Progenitor cell of endocrine pancreas (in vitro differentiated cells): ENCODE results near the gene INSL6. TPM values are rescaled to one million over a fixed set of nuclear protein-coding genes. Genes with fewer than 3 reads are reported as not detected.
"Not testable (repeated sequence)": the region's sequence is repeated elsewhere in the genome, so short reads cannot be mapped to it uniquely, and the experiment has no call there.

Experiments
- DNase-seq: peaks from one replicate; pipeline ENCODE4 v3.0.0; 2021; ENCODE audit warnings: low spot score; ENCODE audit not compliant: unreplicated experiment
- H3K27ac Mint-ChIP-seq: 2 replicates; pipeline ENCODE4 v1.8.0; 2021; ENCODE audit warnings: mild to moderate bottlenecking, moderate library complexity, mixed read lengths
- H3K27me3 Mint-ChIP-seq: 2 replicates; pipeline ENCODE4 v1.8.0; 2021; ENCODE audit warnings: mixed read lengths
- H3K36me3 Mint-ChIP-seq: 2 replicates; pipeline ENCODE4 v1.8.0; 2022; ENCODE audit warnings: mixed read lengths; ENCODE audit not compliant: insufficient read depth
- H3K4me1 Mint-ChIP-seq: 2 replicates; pipeline ENCODE4 v1.8.0; 2021; ENCODE audit warnings: low read depth, mixed read lengths
- H3K4me3 Mint-ChIP-seq: 2 replicates; pipeline ENCODE4 v1.8.0; 2021; ENCODE audit warnings: low read depth, mild to moderate bottlenecking, moderate library complexity, mixed read lengths
- H3K9me3 Mint-ChIP-seq: 2 replicates; pipeline ENCODE4 v1.8.0; 2021; ENCODE audit warnings: low read depth, mixed read lengths
- CTCF ChIP-seq: fragments of 200-600 bp; sonication (generic); IDR thresholded peaks from one replicate; pipeline ENCODE4 v1.5.0; 2021; ENCODE audit warnings: antibody characterized with exemption, mild to moderate bottlenecking; ENCODE audit not compliant: unreplicated experiment
- total RNA-seq: library from RNA; stranded (reverse); gene quantifications from 2 replicates; pipeline ENCODE4 v1.2.1, GENCODE V29; 2021

INSL6 gene
- total RNA-seq, 1 donor from 2014 or later, result not detected

DNA sequence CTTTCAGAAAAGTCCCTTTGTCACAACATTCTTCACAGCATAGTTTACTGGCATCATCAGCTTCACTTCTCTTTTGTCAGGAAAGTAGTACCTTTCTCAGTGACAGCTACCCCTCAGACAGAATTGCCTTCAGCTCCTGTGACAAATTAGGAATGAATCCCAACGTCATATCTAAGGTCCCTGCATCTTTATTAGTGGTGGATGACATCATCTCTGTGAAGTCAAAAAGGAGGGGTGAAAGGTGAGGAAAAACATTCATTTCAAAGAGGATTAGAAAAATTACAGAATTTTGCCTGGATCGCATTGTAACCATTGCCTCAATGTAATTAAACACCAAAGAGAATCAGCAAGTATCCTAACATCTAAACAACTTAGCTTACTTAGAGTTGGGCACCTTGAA, 7.9 kb upstream of the INSL6 start:
- H3K27me3 Mint-ChIP-seq, result no peaks in the 10 kb centered on the region
- no peak overlapping the region for H3K4me3 Mint-ChIP-seq
- no peaks in the 10 kb centered on the region for H3K4me1 Mint-ChIP-seq
- H3K27ac Mint-ChIP-seq, result no peak overlapping the region
- no peak for TF ChIP-seq CTCF
- H3K36me3 Mint-ChIP-seq, result no peaks in the 10 kb centered on the region
- H3K9me3 Mint-ChIP-seq, result no peaks in the 10 kb centered on the region
- DNase-seq, result no peak

GRCh38 chr9:5191985-5192384, 6.5 kb upstream of the INSL6 start:
- H3K9me3 Mint-ChIP-seq, result no peaks in the 10 kb centered on the region
- H3K4me3 Mint-ChIP-seq, result no peak overlapping the region
- no peaks in the 10 kb centered on the region for H3K4me1 Mint-ChIP-seq
- H3K27ac Mint-ChIP-seq, result no peak overlapping the region
- H3K36me3 Mint-ChIP-seq, result no peaks in the 10 kb centered on the region
- no peaks in the 10 kb centered on the region for H3K27me3 Mint-ChIP-seq
- TF ChIP-seq CTCF, result no peak
- DNase-seq, result no peak

DNA sequence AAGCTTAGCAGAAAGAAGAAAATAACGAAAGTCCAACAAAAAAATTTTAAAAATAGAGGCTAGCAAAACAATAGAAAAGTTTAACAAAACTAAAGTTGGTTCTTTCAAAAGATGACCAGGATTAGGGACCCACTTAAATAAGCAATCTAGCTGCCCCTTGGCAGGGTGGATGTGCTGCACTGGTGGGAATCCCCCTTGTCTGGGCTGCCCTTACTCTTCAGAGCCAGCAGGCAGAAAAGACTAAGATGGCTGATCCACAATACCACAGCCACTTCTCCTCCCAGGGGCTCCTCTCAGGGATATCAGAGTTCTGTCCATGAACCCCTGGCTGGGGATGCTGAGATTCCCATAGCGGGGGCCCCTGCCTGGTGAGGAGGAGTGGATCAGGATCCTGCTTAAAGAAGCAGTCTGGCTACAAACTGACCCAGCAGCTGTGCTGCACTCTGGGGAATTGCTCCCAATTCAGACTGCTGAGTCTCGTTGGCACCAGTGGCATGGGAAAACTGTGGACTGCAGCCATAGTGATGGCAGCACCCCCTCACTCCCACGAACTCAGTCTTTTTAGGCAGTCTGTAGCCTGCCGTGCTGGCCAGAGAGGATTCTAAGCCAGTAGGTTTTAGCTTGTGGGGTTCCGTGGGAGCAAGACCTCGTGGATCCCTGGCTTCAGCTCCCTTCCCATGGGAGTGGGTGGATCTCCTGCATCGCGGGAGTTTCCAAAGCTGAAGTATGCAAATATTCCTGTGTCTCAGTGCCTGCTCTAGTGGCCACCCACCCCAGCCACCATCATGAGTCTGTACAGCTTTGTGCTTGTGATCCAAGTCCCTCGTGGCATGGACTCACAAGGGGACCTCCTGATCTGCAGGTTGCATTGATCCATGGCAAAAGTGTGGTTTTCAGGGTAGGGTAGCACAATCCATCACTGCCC, 2.9 kb upstream of the INSL6 start:
- Mint-ChIP-seq H3K27ac (no peak overlapping the region), H3K4me1 (no peaks in the 10 kb centered on the region), H3K27me3 (no peaks in the 10 kb centered on the region), H3K4me3 (no peak overlapping the region), H3K9me3 (no peaks in the 10 kb centered on the region), H3K36me3 (no peaks in the 10 kb centered on the region)
- no peak for TF ChIP-seq CTCF
- no peak for DNase-seq

DNA sequence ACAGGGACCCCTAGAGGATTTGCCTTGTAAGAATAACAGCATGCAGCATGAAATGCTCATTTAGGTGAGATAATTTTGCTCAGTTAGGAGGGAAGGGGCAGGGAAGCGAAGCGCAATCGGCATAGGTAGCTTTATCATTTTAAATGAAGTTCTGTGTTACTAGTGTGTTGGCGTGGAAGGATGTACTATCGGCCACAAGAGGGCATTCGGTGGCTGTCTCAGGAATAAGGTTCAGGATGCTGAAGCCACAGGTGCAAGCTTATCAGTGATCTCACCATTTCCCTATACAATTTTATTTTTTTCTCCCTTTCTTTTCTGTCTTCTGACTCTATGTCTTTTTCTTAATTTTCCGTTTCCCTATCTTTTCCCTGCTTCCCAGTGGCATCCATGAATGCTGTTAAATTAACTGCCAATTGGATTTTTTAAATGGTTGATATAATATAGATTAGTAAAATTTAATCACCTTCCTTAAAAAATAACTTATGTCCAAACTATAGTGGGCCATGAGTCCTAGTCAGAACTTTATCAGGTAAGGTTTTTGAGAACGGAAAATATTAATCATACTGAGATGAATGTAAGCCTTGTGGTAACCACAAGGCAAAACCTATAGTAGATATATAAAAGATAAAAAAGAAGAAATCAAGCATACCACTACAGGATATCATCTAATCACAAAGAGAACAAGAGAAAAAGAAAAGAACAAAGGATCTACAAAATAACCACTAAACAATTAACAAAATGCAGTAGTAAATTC, 1.2 kb upstream of the INSL6 start:
- Mint-ChIP-seq H3K4me3 (no peak overlapping the region), H3K27ac (no peak overlapping the region), H3K27me3 (no peaks in the 10 kb centered on the region), H3K36me3 (no peaks in the 10 kb centered on the region), H3K4me1 (no peaks in the 10 kb centered on the region), H3K9me3 (no peaks in the 10 kb centered on the region)
- TF ChIP-seq CTCF, result peak; percentile 87
- peak; percentile 33 for DNase-seq

DNA sequence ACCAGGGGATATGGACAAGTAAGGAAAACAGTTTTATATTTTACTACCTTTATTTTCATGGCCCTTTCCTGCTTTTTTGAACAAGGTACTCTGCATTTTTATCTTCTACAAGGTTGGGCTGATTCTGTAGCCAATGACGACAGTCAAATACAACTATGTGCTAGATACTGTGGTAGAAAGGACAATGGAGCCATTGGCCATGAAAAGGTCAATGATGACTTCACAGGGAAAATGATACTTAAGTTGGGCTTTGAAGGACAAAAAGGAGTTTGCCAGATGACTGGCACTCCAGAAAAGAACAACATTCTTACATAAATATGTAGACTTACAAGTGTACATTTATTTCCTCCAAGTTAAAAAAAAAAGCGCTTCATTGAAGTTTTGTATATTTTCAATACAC, 663 bp downstream of the INSL6 start:
- no peak for DNase-seq
- Mint-ChIP-seq H3K4me1 (no peaks in the 10 kb centered on the region), H3K4me3 (no peak overlapping the region), H3K9me3 (peaks cover 10% of the 10 kb centered on the region), H3K27ac (no peak overlapping the region), H3K27me3 (no peaks in the 10 kb centered on the region), H3K36me3 (no peaks in the 10 kb centered on the region)
- TF ChIP-seq CTCF, result no peak

GRCh38 chr9:5180631-5181030, 4.8 kb downstream of the INSL6 start:
- not testable (repeated sequence) for H3K36me3 Mint-ChIP-seq, H3K27ac Mint-ChIP-seq, H3K27me3 Mint-ChIP-seq, DNase-seq, H3K4me3 Mint-ChIP-seq, H3K4me1 Mint-ChIP-seq
- H3K9me3 Mint-ChIP-seq, result peaks cover 14% of the 10 kb centered on the region
